GM19238 (cell line): Measurements from ENCODE around the gene SLC7A1.
"Not testable (repeated sequence)": the region's sequence is repeated elsewhere in the genome, so short reads cannot be mapped to it uniquely, and the experiment has no call there.

Source experiments
- DNase-seq: peaks from one replicate; pipeline ENCODE4 v3.0.0; 2011; ENCODE audit warnings: low spot score; ENCODE audit not compliant: insufficient read length

The SLC7A1 gene

DNA sequence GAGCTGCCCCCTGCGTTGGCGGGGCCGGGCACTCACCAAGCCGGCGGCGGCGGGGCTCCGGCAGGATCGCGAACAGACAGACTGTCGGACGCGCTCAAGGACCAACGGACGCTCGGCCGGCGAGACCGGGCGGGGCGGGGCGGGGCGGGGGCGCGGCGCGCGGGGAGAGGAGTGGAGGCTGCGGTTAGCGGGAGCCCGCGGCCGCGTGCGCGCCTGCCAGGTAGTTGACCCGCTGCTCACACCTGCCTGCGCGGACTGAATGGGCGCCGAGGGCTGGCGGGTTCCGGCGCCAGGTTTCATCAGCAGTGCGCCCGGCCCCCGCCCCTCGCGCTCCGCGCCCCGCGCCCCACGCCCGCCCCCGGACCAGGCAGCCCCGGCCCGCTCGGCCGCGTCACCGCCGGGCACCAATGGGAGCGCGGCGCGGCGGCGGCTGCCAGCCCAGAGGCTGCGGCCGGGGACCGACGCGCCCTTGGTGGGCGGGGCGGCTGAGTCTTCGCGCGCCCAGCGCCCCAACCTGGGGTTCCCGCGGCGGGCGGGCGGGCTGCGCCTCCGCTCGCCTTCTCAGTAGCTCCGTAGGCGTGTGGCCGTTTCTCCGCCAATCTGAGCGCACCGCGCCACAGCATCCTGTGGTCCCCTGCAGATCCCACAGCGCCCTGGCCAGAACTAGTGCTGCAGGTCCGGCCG lies at the start of gene SLC7A1:
Gene SLC7A1 (minus strand): TSS at position 309 of the 684 bp plus-strand sequence. CDS start 59,500 bp downstream, outside the sequence.
- peak; percentile 96 for DNase-seq

DNA sequence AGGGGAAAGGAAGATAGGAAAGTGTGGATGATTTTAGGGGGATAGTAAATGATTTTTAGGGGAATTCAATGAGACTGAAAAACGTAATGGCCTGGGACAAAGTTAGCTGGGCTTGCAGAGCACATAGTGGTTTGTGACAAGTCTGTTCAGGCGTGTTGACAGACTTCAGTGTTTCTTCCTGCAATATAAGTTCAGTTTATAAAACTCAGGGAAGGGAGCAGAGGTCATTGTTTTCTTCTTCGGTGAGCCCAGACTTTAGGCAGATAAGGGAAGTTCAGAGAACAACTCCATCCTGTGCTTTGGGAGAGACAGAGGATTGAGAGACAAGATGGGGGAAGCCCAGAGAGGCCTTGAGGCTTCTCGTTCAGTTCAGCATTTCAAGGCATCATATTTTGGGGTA lies 45.2 kb upstream of the SLC7A1 start:
- DNase-seq = no peak

DNA sequence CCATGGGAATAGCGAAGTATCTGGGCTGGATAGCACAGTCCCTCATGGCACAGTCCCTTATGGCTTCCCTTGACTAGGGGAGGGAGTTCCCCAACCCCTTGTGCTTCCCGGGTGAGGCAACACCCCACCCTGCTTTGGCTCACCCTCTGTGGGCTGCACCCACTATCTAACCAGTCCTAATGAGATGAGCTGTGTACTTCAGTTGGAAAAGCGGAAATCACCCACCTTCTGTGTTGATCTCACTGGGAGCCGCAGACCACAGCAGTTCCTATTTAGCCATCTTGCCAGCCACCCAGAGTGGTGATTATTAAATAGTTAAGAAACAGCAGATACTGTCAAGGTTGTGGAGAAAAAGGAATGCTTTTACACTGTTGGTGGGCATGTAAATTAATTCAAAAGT lies 41.3 kb upstream of the SLC7A1 start:
- not testable (repeated sequence) for DNase-seq

DNA sequence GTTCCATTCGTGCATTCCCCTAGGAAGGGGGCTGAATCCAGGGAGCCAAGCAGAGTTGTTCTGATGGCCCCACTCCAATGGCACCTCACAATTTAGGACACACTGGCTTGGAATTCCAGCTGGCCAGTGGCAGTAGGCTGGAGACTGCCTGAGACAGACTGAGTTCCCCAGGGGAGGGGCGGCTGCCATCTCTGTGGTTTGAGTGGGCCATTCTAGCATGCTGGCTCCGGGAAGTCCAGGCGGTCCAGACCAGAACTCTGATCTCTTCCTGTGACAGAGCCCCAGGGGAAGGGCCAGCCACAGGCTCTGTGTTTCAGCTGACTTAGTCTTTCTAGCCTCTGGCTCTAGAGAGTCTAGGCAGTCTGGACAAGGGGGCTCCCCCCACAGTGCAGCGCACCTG lies 29.5 kb upstream of the SLC7A1 start:
- DNase-seq = no peak

DNA sequence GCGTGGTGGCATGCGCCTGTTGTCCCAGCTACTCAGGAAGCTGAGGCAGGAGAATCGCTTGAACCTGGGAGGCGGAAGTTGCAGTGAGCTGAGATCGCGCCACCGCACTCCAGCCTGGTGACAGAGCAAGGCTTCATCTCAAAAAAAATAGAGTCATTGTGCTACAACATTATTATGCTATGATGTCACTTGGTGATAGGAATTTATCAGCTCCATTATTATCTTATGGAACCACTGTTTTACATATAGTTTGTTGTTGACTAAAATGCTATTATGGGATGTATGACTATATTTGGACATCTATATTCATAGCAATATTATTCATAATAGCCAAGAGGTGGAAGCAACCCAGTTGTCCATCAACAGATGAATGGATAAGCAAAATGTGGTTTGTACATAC lies 26.4 kb upstream of the SLC7A1 start:
- no peak for DNase-seq

DNA sequence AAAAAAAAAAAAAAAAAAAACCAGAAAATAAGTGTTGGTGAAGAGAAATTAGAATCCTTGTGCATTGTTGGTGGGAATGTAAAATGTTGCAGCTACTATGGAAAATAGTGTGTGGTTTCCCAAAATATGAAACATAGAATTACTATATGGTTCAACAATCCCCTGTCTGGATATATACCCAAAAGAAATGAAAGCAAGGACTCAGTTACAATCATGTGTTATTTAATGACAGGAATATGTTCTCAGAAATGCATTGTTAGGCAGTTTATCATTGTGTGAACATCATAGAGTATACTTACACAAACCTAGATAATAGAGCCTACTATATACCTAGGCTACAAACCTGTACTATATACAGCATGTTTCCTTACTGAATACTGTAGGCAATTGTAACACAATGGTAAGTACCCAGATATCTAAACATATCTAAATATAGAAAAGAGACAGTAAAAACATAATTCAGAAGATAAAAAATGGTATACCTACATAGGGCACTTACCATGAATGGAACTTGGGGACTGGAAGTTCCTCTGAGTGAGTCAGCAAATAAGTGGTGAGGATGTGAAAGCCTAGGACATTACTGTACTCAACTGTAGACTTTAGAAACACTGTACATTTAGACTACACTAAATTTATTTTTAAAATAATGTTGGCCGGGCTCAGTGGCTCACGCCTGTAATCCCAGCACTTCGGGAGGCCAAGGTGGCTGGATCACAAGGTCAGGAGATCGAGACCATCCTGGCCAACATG lies 25.7 kb upstream of the SLC7A1 start:
- DNase-seq = no peak

DNA sequence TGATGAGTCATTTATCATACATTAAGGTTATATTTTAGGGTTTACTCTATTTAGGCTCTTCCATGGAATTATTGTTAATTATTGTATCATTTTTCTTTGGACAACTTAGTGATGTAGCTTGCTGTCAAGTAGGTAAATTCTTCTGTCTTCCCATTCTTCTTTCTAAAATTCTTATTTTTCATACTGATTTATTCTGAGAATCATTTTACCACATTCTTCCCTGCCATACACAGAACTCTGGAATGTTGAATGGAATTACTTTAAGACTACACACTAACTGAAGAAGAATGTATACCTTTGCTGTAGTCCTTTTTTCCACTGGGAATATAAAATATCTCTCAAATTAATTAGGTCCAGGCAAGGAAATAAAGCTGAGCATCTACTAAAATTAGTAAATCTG lies 24.5 kb upstream of the SLC7A1 start:
- no peak for DNase-seq

DNA sequence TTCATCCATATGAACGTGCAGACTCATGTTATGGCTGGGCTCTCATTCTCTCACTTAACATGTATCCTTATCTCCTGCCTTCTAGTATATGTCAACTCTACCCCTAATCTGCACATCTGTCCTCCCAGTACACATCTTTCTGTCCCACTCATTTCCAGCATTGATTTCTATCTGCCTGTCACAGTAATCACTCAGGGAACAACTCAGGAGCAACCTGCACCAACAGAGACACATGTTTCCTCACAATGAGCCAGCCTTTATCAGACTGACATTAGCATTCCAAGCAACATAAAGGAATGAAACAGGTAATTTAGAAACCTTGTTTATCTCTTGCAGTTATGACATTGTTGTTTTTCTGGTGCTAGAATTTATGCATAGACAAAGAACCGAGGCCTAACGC lies 17.6 kb upstream of the SLC7A1 start:
- no peak for DNase-seq

DNA sequence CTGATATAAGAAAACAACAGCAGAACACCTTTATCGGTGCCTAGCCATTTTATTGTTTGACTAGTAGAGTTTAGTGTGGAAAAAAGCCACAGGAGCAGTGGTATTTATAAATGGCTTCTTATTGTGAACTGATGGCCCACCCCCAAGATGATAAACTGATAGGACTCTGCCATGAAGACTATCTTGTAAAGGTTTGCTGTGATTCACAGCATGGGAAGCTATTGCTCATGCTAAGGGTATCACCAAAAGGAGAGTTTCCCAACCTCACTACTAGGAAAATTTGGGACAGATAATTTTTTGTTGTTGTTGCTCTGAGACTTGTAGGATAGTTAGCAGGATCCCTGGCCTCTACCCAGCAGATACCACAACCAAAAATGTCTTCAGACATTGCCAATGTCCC lies 12.0 kb upstream of the SLC7A1 start:
- DNase-seq = no peak

DNA sequence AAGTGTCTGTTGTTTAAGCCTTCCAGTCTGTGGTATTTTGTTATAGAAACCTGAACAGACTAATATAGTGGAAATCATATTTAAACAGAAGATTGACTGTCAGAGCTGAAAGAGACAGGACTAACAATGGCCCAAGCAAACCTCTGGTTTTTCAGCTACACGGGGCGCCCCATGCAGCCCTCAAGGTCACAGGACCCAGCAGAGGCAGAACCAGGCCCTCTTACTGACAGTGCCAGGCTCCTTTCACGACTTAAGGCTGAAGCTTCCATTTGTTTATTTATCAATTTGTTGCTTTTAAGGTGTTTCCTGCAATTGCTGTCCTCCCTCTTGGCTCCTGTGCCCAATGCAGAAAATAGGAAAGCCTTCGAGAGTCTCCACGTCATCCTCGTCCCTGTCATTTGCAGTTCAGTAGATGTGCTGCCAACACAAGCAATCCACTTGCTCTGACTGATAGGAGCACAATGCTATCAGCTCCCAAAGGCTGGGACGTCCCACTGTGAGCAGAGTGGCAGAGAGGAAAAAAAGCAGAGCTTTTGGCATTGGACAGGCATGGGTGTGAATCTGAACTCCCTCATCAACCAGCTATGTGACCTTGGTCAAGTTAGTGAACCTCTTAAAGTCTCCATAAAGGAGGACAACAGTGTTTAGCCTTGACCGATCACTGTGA lies 10.5 kb upstream of the SLC7A1 start:
- DNase-seq = no peak

DNA sequence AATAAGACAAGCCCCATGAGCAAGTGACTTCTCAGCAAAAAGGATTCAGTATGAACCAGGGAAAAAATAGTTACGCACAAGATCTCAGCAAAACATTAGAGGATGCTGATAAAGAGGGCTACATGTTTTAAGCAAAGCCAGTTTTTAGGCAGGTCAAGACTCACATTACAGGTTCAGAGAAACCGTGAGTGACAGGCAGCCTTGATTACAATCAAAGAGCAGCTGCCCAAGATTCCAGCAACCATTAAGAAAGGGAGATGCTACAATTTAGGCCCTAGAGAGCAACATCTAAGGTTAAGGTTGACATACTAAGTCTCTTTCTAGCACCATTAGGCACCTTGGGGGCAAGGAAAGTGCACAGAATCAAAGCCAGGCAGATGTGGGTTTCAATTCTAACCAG lies 2.8 kb upstream of the SLC7A1 start:
- DNase-seq = no peak

DNA sequence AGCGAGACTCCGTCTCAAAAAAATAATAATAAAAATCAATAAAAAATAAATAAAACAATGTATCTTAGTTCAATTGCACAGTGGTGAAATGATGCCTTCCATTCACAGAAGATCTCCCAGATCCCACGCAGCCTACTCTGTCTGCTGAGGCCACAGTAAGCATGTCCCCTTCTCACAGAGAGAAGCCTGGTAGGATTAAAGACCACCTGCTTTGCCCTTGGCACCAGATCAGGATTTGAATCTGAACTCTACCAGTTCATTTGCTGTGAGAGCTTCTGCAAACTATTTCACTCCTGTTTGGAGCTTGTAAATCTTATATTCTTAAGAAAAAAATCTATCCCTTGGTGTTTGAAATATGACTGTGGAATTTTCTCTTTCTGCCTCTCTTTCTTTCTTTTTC lies 2.2 kb upstream of the SLC7A1 start:
- no peak for DNase-seq

DNA sequence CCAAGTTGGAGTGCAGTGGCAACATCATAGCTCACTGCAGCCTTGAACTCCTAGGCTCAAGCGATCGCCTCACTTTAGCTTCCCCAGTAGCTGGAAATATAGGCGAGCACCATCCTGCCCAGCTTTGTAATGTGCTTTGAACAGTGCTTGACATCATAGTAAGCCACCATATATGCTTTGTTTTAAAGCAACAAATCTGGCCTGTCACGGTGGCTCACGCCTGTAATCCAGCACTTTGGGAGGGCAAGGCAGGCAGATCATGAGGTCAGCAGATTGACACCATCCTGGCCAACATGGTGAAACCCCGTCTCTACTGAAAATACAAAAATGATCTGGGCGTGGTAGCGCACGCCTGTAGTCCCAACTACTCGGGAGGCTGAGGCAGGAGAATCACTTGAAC lies 1.8 kb upstream of the SLC7A1 start:
- no peak for DNase-seq

DNA sequence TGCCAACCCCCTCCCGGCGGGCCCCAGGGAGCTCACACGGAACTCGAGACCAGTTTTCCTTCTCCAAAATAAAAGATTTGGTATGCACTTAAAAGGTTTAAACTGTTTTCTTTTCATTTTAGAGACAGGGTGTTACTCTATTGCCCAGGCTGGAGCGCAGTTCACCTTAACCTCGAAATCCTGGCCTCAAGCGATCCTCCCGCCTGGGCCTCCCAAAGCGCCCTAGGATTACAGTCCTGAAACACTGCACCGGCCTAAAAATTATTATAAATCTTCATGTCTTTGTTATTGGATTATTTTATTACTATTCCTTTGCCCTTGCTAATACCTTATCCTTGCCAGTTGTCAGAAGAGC lies 553 bp upstream of the SLC7A1 start:
- no peak for DNase-seq

DNA sequence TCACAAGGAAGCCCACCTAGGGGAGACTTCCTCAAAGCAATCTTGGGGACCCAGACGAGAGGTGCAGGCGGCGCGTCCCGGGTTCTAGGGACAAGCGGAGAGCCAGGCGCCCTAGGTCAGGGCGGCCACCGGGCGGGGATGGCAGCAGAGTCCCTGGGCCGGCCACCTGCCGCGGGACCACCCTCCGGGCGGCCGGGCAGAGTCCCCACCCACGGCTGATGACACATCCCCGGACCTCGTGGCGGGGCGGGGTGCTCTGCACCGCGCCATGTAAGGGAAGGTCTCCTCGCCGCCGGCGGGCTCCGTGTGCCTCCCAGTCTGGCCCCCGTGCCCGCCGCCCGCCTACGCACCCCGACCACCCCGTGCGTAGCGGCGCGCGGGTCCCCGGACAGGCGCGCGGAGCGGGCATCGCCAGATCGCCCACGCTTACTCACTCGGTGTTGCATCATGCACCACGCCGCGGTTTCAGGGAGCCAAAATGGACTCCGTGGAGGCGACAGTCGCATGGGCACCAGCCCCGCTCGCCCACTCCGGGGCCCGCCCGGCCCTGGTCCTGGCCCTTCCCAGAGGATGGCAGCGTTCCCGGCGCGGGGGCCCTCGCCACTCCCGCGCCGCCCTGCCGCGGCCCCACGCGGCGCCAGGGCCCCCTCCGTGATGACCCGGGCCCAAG lies 643 bp downstream of the SLC7A1 start:
- peak; percentile 48 for DNase-seq

DNA sequence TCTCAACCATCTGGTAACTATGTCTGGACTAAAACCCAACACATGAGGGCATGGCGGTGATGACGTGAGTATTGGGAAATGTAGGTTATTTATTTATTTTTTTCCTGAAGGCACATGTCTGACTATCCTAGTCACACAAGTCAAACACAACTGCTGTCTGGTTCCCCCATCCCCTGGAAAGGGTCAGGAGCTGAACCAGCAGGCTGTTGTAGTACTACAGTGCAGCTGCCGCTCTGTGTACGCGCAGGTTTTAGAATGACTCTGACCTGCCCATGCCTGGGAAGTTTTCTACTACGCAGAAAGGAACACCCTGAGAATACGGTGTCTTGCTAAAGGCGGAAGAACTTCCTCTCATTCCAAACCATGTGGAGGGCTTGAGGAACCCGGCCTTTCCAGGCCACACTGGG lies 1.2 kb downstream of the SLC7A1 start:
- peak; percentile 45 for DNase-seq

DNA sequence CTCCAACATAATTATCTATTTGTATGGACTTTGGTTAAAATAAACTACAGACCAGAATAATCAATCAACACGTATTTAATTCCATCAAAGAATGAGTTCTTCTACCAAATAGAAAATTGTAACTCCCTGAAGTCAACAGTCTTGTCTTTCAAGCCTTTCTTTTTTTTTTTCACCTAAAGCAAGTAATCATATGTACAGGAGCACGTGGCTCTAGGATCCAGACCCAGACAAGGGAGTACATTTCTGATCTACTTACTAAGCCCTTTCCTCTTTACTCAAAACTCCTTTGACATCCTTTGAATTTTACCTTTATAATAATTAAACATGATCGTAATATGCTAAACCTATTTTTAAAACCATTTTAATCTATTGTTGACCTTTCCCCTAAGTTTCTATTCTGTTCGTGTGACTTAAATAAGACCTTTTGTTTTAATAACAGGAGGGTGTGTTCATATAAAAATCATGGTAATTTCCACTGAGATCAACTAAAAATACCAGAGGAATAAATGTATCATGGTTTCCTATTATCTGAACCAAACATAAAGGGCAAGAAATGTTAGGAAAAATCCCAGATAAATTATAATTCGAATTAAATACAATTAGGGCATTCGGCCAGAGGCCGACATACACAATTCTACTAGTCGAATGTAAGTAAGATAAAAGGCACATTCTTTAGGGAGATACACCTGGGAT lies 1.7 kb downstream of the SLC7A1 start:
- DNase-seq = no peak

DNA sequence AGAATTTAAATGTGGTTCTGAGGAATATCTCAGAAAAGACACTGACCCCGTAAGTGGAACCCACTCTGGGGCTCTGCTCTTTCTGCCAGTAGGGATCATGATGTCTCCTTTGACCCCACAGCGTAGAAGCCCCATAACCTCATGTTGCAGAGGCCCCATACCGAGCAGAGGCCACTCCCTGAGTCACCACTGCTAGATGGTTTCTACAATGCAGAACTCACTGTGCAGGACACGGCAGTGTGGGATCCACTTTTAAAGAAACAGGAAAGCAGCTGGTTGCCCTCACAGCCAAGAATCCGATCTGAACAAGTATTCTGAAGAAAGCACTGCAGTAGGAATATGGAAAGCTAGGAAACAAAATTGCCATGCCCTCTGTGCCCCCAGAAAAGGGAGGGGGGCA lies 4.2 kb downstream of the SLC7A1 start:
- no peak for DNase-seq

DNA sequence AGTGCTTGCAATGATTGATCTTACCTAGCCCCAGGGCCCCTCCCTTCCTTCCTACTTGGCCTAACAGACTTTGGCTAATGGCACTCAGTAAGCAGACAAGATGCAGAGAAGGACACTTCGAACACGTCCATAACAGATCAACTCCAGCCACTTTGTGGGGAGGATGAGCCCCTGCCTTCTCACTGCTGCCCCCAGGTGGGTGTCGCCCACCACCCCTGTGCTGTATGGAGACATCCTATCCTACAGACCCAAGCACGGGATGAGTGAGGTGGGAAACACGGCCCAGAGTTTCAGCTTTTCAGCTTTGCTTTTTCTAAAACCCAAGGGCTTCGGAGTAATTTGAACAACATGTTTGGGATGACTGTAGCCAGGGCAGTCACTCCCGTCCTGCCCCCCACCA lies 5.5 kb downstream of the SLC7A1 start:
- DNase-seq = no peak

DNA sequence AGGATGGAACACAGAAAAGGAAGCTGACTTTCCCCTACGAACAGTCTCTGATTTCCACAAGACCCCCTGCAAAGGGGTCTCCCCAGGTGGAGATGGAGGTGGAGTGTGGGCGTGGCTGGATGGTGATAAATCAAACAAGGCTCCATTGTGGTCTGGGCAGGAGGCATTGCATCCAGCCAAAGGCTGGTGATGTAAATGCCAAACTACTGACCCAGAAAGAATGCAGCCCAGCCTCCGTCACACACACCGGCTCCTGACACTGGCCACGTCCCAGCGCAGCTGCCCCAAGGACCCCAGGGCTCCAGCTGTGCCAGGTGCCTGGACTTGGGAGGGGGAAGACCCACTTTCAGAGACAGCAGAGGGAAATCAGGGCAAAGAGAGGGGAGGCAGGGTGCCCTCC lies 6.3 kb downstream of the SLC7A1 start:
- DNase-seq = no peak

DNA sequence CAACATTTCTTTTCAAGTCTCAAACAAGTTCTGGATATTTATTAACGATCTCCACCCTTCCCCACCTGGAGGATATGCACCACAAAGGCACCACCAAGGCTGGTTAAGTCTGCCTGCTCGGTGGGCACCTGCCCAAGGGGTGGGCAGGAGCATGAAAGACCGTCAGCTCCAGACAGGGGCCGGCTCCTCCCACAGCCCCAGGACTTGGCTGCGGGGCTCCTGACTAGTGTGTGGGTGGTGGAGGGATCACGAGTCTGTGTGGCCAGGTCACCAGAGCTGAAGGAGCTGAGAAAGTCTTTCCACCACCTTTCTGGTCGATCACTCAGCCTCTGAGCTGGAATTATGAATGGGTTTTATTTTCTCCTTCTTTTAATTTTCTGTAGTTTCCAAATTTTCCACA lies 7.8 kb downstream of the SLC7A1 start:
- no peak for DNase-seq
